ENCODE results near the gene UCMA.
"Not testable (repeated sequence)": the region's sequence is repeated elsewhere in the genome, so short reads cannot be mapped to it uniquely, and the experiment has no call there.

Gene UCMA, protein sequence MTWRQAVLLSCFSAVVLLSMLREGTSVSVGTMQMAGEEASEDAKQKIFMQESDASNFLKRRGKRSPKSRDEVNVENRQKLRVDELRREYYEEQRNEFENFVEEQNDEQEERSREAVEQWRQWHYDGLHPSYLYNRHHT

GRCh38 chr10:13234172-13234571 lies at the start of gene UCMA:
UCMA (minus strand) TSS chr10:13234374; CDS start chr10:13234258, 116 bp downstream.
- DNase-seq = no peak

- DNase-seq = not testable (repeated sequence)
Measured at GRCh38 chr10:13282348-13282747, 48.2 kb upstream of the UCMA start.

- no peak for DNase-seq
Measured at GRCh38 chr10:13276749-13277365, 42.7 kb upstream of the UCMA start.

DNA sequence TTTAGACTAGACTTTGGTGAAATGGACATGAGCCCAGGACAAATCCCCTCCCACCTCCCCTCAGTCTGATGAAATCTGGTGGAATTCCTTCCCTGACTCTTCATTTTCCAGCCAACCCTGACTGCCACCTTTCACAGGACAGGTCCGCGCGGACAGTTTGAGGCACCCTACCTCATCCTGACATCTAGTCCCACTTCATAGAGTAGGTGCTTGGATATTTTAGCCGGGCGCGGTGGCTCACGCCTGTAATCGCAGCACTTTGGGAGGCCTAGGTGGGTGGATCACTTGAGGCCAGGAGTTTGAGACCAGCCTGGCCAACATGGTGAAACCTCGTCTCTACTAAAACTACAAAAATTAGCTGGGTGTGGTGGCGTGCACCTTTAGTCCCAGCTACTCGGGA lies 42.0 kb upstream of the UCMA start:
- not testable (repeated sequence) for DNase-seq

- no peak for DNase-seq
Measured at GRCh38 chr10:13272164-13272571, 38.0 kb upstream of the UCMA start.

DNA sequence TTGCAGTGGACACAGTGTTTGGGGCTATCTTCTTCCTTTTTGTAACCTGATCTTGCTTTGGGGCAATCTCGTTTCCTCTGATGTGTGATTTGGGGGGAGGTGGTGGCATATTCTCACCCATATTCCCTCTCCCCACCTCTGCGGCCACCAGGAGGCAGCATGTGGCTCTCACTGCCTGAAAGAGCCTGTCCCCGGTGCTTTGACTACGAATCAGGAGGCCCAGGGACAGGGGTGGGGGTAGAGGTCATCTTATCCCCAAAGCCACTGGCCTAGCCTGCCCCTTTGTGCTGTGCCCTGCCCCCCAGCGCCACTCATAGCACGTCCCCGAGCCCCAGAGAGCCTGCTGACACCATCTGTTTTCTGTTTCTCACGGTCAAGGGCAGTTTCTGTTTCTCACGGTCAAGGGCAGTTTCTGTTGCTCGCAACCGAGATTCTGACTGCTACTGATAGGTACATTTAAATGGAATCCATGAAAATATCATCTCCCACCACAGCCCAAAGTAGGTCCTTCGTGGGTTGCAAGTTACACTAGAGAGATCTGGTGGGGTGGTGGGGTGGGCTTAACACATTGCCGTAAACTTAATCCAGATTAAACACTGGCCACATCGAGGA lies 37.5 kb upstream of the UCMA start:
- peak; percentile 45 for DNase-seq

GRCh38 chr10:13270877-13271551 lies 36.8 kb upstream of the UCMA start:
- no peak for DNase-seq

DNA sequence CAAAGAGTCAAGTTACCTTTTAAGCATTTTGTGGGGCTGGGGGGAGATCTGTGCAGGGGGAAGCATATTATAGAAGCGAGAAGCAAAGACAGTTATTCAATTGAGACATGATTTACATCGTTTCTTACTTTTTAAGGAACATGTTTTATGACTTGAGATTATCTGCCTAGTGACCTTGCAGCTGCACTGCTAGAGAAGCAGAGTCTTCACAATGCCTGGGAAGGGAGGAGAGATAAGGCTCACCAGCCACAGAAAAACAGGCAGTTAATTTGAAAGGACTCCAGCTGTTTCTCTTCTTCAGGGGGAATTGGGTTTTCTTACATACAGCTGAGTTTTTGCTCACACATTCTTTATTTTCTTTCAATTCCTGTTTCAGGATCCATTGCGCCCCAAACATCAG lies 34.7 kb upstream of the UCMA start:
- DNase-seq = no peak

DNA sequence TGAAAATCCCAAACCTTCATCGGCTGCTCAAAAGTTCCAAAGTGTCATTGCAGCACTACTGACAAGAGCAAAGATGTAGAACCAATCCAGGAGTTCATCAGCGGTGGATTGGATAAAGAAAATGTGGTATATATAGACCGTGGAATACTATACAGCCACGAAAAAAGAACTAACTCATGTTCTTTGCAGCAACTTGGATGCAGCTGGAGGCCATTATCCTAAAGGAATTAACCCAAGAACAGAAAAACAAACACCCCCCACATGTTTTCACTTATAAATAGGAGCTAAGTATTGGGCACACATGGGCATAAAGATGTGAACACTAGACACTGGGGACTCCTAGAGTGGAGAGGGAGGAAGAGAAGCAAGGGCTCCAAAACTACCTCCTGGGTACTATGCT lies 34.1 kb upstream of the UCMA start:
- no peak for DNase-seq

DNA sequence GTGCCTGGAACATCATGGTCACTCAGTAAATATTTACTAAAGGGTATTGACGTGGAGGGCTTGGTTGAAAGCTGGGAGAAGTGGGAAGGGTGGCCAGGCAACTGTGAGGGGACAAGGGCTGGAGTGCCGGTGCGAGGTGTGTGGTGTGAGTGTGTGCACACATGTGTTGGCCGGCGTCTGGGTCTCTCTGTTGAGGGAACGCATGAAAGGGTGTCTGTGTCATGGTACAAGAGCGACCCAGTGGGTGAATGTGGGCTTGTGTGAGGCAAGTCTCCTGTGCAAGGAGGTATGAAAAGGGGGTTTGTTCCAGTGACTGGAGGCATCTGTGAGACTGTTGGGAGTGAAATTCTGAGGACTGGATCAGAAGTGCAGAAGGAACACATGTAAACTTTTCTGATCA lies 29.4 kb upstream of the UCMA start:
- no peak for DNase-seq

DNA sequence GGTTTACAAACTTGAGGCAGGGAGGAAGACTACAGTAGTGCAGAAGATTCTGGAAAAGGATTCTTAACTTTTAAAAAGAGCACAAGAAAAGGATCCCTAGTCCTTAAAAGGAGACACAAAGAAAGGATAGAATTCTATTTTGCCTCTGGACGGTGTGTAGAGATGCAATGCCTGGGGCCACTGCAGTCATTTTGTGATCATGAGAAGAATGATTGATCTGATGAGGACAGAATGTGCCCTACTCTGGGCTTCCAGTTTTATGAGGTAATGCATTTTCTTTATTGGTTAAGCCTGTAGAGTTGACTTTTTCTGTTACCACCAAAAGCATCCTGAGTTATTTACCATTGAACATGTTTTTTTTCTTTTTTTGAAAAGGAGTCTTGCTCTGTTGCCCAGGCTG lies 28.3 kb upstream of the UCMA start:
- no peak for DNase-seq

DNA sequence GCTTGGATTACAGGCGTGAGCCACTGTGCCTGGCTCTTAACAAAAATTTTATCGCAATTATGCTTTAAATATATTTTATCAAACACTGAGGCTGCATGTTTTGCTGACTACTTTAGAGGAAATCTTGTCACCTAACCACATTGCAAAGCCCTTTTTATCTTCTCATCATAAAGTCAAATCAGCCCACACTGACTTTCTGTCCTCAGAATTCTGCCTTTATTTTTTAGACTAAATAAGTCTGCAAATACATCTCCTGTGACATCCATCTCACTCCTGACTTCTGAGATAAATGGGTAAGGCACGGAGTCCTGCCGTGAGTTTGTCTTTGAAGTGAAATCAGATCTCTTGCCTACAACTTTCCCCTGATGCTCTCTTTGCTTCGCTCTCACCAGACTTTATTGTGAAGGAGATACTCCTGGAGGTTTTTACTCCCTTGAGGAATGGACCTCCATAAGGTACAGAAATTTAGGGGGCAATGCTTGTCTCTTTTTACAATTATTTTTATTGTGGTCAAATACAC lies 23.5 kb upstream of the UCMA start:
- DNase-seq = no peak

DNA sequence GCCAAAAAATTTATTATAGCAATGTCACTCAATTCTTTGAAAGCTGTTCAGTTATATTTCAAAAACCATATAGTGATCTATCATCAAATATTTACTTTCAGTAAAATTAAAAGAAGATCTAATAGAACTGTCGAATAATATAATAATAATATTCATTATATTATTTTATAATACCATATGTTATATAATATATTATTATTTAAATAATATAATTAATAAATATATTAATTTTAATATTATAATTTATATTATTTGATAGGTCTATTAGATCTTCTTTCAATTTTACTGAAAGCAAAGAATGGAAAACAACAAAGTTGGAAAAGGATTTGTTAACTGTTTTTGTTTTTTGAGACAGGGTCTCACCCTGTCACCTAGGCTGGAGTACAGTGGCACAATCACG lies 22.5 kb upstream of the UCMA start:
- no peak for DNase-seq

GRCh38 chr10:13253726-13254125 lies 19.6 kb upstream of the UCMA start:
- no peak for DNase-seq

- no peak for DNase-seq
Measured at GRCh38 chr10:13247784-13248183, 13.6 kb upstream of the UCMA start.

GRCh38 chr10:13247246-13247645 lies 13.1 kb upstream of the UCMA start:
- DNase-seq = no peak

- not testable (repeated sequence) for DNase-seq
Measured at GRCh38 chr10:13242260-13242659, 8.1 kb upstream of the UCMA start.

- no peak for DNase-seq
Measured at GRCh38 chr10:13241613-13242012, 7.4 kb upstream of the UCMA start.

GRCh38 chr10:13239923-13240322 lies 5.7 kb upstream of the UCMA start:
- no peak for DNase-seq

DNA sequence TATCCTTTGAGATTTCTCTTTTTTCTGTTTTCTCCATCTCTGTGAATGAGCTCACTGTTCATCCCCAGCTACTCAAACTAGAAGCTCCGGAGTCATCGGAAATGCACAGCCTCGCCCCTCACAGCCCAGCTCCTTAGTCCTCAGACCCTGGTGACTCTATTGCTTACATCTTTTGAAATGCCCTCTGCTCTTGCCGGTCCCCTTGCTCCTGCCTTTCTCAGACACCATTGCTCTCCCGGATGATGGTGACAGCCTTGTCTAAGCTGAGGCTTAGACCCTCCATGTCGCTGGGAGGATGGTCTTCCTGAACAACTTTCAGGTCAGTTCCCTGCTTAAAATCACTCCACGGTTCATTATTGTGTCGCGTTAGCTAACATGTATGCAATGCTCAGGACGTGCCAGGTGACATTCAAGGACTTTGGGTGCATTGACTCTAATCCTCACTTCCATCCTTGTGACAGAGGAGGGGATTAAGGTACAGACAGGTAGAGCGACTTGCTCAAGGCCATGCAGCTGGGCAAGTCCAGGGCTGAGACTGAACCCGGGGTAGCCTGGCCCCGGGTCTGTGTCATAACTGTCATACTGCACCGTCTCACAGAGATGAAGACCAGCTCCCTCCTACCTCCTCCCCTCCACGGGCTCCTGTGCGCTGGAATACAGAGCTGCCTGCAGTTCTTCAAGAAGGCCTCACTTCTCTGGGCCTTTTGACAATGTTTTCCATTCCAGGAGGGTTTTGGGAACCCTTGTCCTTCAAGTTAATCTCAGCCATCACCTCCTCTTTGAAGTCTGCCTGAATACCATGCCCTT lies 4.3 kb upstream of the UCMA start:
- no peak for DNase-seq

GRCh38 chr10:13236638-13237037 lies 2.5 kb upstream of the UCMA start:
- no peak for DNase-seq

DNA sequence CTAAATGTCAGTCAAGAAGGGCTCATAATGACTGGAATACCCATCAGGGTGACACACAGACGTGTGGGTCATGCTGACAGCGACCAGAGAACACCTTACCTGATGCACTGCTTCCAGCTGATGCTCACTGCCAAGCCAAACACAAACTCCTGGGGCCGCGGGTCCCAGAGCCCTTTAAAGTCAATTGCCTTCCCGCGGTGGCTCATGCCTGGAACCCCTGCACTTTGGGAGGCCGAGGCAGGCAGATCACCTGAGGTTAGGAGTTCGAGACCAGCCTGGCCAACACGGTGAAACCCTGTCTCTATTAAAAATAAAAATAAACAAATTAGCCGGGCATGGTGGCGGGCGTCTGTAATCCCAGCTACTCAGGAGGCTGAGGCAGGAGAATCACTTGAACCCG lies 562 bp upstream of the UCMA start:
- not testable (repeated sequence) for DNase-seq

GRCh38 chr10:13233358-13233757 lies 816 bp downstream of the UCMA start:
- no peak for DNase-seq
